Erythroblast (primary cell): ENCODE data around the gene GPC6.

Experiments used
- GATA1 ChIP-seq: IDR thresholded peaks from 2 replicates; pipeline ENCODE4 v1.6.1; 2011; ENCODE audit warnings: low read depth, mild to moderate bottlenecking, control low read depth, low read length, moderate library complexity
- POLR2A ChIP-seq: IDR thresholded peaks from 2 replicates; pipeline ENCODE4 v1.6.1; 2011; ENCODE audit warnings: mild to moderate bottlenecking, low read length

- no peak for TF ChIP-seq POLR2A
- no peak for TF ChIP-seq GATA1
Observed at GRCh38 chr13:94007072-94007471, 780.5 kb downstream of the GPC6 start.
